H7 (cell line): Measurements from ENCODE around the gene STARD13. TPM values are rescaled to one million over a fixed set of nuclear protein-coding genes. Genes with fewer than 3 reads are reported as not detected.
A peak's percentile ranks its signal among the peaks of the same experiment; 100 is the strongest.

ENCODE experiments used
- DNase-seq: peaks from one replicate; pipeline ENCODE4 v3.0.0; 2012
- H3K27me3 ChIP-seq: 2 replicates; pipeline ENCODE4 v1.6.0; 2011; ENCODE audit warnings: mild to moderate bottlenecking, low read length; ENCODE audit not compliant: control insufficient read depth, insufficient read depth
- H3K36me3 ChIP-seq: replicated peaks from 2 replicates; pipeline ENCODE4 v1.5.1; 2011; ENCODE audit warnings: low read length; ENCODE audit not compliant: control insufficient read depth, insufficient read depth
- H3K4me3 ChIP-seq: 2 replicates; pipeline ENCODE4 v1.5.1; 2011; ENCODE audit warnings: low read depth, mild to moderate bottlenecking, control low read depth, low read length, moderate library complexity; ENCODE audit not compliant: insufficient read depth
- total RNA-seq: library from RNA; depleted of rRNA; stranded (reverse); fragments of >200 nt; shearing (Covaris generic); gene quantifications from 2 replicates; pipeline ENCODE4 v1.2.3, GENCODE V29; 2014

The STARD13 gene
- total RNA-seq, 1 experiment from 2014 or later: 0.73 TPM

DNA sequence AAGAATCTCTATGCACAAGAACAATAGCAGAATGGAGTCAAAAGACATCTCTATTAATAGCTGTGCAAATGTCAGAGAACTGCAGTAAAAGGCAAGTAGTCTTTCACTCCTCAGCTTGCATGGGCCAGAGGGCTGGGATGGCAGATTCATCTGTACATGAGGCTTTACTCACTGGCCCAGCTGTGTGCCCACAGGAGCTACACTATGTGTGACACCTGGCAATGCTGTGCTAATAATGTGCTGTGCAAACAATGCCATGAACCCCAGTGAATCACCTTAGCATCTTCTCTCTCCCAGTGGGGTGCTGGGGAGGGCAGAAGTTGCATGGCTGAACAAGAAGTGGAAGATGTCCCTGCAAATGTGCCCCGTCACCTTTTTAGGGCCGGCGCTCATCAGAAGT, 196.2 kb downstream of the STARD13 start:
- no peak for DNase-seq

DNA sequence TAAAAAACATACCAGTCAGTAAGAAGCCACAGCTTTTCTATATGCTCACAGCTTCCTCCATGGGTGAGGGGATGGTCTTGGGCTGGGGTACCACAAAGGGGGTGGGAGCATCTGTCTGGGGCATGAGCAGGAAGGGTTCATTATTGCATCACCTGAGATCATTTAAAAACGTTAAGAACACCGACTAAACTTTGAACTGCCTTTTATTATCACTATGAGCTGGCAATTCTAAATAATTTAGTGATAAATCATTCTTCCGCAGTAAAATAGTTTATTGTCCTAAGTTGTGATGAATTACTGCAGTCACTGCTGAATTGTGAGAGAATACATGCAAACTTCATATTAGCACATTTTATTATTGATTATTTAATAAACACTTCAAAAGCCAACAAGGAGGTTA, 197.8 kb downstream of the STARD13 start:
- DNase-seq: no peak
- H3K36me3 ChIP-seq: no peaks in the 10 kb centered on the region
- H3K27me3 ChIP-seq: no peaks in the 10 kb centered on the region
- no peak overlapping the region for H3K4me3 ChIP-seq

More for the DNA sequence above, 196.2 kb downstream of the STARD13 start:
- Histone ChIP-seq H3K4me3 (no peak overlapping the region), H3K27me3 (no peaks in the 10 kb centered on the region), H3K36me3 (no peaks in the 10 kb centered on the region)

DNA sequence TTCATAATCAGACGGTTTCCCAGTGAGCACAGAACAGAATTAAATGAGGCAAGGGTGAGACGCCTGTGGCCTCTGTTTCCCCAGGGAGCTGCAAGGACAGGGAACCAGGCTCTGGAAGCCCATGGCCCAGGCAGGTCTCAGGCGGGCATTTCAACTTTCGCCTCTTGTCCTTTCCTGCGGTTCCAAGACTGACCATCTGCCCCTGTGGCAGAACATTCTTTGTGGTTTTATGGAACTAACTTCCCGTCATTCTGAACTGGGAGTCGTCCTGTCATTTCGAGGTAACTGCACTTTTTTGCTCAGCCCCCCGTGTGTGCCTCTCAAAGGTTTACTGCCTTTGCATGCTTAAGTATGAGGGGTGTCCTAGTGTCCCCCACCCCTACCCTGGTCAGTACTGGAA, 198.5 kb downstream of the STARD13 start:
- no peak for DNase-seq
- no peak overlapping the region for H3K4me3 ChIP-seq
- H3K36me3 ChIP-seq: no peaks in the 10 kb centered on the region
- H3K27me3 ChIP-seq: no peaks in the 10 kb centered on the region

DNA sequence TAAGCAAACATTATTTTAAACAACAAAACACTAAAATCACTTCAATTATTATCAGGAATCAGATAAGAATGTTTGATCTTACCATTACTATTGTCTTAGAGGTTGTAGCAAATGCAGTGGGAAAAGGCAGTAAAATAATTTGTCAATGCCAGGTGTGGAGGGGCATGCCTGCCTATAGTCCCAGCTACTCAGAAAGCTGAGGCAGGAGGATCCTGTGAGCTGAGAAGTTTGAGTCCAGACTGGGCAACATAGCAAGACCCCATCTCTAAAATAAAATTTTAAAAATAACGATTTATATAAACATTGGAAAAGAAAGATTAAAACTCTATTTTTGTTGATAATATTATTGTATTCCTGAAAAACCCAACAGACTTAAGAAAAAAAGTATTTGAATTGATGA, 202.5 kb downstream of the STARD13 start:
- no peak overlapping the region for H3K4me3 ChIP-seq
- no peak for DNase-seq
- H3K36me3 ChIP-seq: no peaks in the 10 kb centered on the region
- no peaks in the 10 kb centered on the region for H3K27me3 ChIP-seq

DNA sequence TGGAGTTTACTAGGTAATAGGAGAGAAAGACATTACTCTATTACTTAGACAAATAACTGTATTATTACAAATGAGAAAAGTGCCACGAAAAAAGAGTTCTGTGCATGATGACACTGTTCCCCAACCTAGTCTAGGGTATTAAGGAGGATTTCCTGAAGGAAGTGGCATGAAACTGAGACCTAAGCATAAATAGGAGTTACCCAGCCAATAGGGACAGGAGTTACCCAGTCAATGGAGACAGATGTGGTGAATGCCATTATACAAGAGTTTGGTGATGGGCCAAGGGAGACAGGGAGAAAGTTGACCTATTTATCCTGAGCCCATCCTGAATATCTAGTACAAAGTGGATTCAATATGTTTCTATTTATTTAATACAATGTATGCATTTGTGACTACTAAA, 203.9 kb downstream of the STARD13 start:
- no peak for DNase-seq
- Histone ChIP-seq H3K36me3 (no peaks in the 10 kb centered on the region), H3K4me3 (no peak overlapping the region), H3K27me3 (no peaks in the 10 kb centered on the region)

DNA sequence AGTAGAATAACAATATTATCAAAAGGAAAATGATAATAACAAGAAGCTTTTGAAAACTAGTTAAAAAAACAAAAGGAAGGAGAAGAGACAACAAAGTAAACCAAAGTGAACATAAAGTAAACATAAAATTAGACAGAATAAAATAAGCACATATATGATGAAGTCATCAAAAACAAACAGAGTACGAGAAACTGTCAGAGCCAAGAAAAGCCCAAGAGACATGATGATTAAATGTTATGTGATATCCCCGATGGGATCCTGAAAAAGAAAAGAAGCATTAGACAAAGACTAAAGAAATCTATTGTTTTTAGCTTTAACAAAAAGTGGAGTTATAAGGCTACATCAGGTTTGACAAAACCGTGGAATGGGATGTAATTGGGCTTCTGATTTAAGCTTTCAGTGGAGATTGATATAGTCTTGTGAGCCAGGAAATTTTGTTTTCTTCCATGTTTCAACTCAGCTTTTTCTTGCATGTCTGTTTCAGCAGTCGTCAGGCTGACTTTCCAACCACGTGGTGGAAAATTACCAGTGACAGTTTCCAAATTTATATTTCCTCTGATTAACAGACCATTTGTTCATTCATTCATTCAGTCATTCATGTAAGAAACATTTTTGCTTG, 204.5 kb downstream of the STARD13 start:
- Histone ChIP-seq H3K27me3 (no peaks in the 10 kb centered on the region), H3K4me3 (no peak overlapping the region), H3K36me3 (no peaks in the 10 kb centered on the region)
- DNase-seq: no peak

DNA sequence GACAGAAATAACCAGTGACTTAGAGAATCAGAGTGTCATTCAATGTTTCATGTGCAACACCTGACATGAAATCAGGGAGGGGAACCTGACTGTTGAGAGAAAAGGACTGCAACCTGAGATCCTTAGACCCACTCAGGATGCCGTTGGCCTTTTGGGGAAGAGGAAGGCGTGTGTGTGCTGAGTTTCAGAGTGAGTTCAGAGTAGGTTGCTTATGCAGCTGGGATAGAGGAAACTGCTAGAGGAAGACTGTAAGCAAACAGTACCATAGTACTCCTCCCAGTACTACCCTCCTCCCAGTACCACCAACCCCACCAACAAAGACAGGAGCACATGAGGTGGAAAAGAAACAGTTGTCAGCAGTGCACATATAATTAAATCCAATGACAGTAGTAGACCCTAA, 205.6 kb downstream of the STARD13 start:
- Histone ChIP-seq H3K4me3 (no peak overlapping the region), H3K36me3 (no peaks in the 10 kb centered on the region), H3K27me3 (no peaks in the 10 kb centered on the region)
- DNase-seq: no peak

DNA sequence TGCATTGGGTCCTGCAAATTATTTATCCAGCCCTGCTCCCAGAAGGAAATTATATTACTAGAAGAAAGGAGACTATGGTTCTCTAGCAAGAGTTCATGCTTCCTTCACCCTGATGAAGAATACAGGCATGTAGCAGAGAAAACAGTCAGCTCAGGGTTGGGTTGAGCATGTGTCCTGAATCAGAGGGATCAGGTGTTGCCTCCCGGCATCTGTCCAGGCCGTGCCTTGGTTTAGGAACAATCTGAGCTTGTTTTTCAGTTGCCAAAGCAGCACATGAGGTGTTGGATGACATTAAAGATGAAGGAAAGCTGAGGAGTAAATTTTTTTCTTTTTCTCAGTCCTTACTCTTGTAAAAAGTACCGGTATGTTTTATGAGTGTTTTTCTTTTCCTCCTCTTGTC, 207.3 kb downstream of the STARD13 start:
- Histone ChIP-seq H3K27me3 (no peaks in the 10 kb centered on the region), H3K36me3 (no peaks in the 10 kb centered on the region), H3K4me3 (no peak overlapping the region)
- no peak for DNase-seq

DNA sequence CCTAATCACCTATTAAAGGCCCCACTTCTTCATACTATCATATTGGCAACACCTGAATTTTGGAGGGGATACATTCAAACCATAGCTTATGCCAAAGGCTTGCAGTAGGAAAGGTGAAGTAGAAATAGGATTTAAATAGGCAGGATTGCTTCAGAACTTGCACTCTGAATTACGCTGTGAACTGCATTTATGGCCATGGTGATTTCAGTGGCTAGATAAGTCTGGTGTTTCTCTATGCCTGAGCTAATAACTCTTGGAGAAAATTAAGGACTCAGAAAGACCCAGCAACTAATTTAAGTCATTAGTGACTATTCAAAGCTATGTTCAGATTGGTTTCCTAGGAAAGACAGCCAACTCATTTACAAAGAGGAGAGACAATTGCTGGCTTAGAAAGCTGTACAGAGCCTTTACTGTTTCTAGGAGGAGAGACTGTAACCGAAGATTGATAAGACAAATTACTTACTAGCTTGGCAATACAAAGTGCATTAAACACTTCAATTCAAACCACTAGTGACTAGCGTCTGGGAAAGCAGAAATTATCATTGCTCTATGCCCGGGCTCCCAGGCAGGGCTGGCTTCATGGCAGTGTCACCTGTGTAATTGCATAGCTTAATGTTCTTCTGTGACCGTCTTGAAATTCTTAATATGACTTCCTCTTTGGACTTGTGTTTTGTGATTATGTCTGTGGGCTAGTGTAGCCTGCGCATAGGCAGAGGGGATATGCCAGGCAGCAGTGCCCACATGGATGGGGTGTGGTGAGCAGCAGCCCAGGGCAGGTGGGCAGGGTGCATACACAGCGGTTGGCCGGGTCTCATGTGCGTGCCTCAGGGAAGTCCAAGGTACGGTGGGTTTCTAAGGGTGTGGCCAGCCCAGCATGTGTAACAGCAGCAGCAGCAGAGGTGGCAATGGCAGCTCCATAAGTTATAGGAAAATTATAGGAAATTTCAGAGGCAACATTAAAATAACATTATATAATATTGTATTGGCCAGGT, 209.3 kb downstream of the STARD13 start:
- Histone ChIP-seq H3K4me3 (no peak overlapping the region), H3K36me3 (no peaks in the 10 kb centered on the region), H3K27me3 (no peaks in the 10 kb centered on the region)
- no peak for DNase-seq

DNA sequence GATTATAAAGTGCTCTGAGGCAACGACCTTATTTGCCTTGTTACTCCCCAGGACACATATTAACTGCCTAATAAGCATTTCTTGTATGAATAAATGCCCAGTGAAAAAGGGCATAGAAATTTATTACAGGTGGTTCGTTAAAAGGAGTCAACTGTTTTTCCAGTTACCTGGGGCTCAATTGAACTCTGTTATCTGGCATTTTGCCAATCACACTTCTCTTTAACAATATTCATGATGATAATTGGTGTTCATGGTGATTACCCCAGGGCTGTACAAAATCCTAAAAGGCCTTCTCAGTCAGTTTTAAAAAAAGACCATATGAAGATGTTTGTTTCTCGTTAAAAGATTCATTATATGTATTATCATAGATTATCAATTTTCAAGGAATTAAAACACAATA, 212.2 kb downstream of the STARD13 start:
- DNase-seq: no peak
- H3K4me3 ChIP-seq: no peak overlapping the region

DNA sequence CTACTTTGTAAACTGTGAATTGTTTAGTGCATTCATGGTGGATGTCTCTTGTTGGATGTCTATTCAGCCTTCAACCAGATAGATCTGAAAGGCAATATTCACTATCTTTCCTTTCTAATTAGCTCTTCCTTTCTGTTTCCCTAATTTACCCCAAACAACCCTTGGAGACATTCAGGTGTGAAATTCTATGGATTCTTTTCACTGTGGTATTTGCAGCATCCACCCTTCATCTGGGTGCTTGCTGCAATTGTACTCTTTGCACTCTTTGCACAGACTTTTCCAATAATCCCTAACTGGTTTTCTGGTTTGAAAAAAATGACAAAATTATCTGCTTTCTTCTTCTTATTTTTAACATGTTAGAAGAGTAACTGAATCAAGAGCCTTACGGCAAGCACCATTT, 212.8 kb downstream of the STARD13 start:
- no peak for DNase-seq
- no peaks in the 10 kb centered on the region for H3K36me3 ChIP-seq
- H3K4me3 ChIP-seq: no peak overlapping the region
- no peaks in the 10 kb centered on the region for H3K27me3 ChIP-seq

More for the DNA sequence above, 212.2 kb downstream of the STARD13 start:
- H3K36me3 ChIP-seq: no peaks in the 10 kb centered on the region
- H3K27me3 ChIP-seq: no peaks in the 10 kb centered on the region

DNA sequence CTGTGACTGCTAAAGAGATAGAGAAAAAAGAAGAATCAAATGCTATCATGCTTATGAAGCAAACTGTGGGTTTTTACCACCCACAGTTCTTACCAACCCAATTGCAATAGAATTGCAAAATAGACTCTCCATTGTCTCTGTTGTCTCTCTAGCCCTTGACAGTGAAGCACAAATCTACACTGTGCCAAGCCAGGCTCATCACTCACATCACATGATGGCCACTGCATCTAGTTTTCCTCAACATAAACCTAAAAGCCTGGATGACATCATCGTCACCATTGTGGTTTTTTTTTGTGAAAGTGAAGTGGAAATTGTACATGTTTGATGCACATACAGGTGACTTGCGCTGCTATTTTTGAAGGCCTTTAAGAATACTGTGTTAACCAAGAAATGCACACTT, 213.3 kb downstream of the STARD13 start:
- Histone ChIP-seq H3K27me3 (no peaks in the 10 kb centered on the region), H3K36me3 (no peaks in the 10 kb centered on the region), H3K4me3 (no peak overlapping the region)
- no peak for DNase-seq

DNA sequence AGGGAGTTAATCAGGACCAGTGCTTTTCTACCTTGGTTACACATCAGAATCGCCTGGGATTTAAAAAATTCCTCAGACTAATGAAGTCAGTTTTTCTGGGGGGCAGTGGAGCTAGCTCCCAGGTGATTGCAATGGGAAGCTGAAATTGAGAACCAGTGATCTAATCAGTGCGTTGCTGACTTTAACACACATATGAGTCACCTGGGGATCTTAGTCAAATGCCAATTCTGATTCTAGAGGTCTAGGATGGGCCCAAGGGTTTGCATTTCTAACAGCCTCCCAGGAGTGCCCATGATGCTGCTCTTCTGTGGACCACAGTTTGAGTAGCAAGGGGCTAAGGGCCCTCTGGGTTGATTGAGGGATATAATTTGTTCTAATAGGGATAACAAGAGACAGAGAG, 214.8 kb downstream of the STARD13 start:
- H3K36me3 ChIP-seq: no peaks in the 10 kb centered on the region
- no peaks in the 10 kb centered on the region for H3K27me3 ChIP-seq
- H3K4me3 ChIP-seq: no peak overlapping the region
- DNase-seq: no peak

DNA sequence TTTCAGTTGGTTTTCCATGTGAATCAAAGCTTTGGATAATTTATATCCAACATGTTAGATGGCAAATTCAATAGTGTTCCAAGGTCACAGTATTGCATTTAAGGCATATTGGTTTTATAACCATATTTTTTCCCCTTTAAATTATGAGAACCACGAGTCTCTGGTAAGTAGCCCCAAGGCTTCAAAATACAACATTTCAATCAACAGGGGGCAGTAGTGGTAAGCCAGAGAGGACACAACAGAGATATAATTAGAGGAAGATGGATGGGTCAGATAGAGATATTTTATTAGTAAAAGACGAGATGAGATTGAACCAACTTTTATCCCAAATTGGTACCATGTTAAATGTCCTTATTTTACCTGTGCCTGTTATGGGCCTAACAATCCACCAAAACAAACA, 216.2 kb downstream of the STARD13 start:
- Histone ChIP-seq H3K4me3 (no peak overlapping the region), H3K27me3 (no peaks in the 10 kb centered on the region), H3K36me3 (no peaks in the 10 kb centered on the region)
- no peak for DNase-seq

DNA sequence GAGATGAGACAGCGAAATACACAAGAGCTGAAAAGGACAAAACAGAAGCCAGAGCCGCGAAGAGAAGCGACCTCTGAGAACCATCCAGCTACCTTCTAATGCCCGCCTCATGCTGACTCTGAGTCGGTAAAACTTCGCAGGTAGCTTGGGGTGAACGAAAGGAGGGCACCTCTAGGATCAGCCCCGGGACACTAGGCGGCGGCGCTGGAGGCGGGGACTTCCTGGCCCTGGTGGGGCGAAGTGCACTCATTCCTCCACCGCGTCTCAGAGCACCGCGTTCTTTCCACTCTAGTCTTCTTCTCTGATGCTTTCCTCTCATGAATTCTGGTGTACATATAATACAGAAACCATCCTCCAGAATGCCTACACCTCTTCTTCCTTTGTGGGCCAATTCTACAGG, 219.2 kb downstream of the STARD13 start:
- Histone ChIP-seq H3K4me3 (no peak overlapping the region), H3K27me3 (no peaks in the 10 kb centered on the region), H3K36me3 (no peaks in the 10 kb centered on the region)
- DNase-seq: peak; percentile 32
